ENCODE results near the gene EXOC7. TPM values are rescaled to one million over a fixed set of nuclear protein-coding genes. Genes with fewer than 3 reads are reported as not detected.

Gene EXOC7
- 57.6 to 70.2 TPM (median 67.2 TPM) in 5 replicates for total RNA-seq (2022; extraction: Qiagen RNA extraction; ENCODE audit: low read depth)

GRCh38 chr17:76103274-76104139, at the start of gene EXOC7:
Gene EXOC7 (minus strand): TSS chr17:76103787. CDS start chr17:76103692, 95 bp downstream.

GRCh38 chr17:76141212-76142038, 37.8 kb upstream of the EXOC7 start, which contains the start of gene FOXJ1:
Gene FOXJ1 (minus strand): TSS chr17:76141245. CDS start chr17:76140395, 850 bp downstream.

DNA sequence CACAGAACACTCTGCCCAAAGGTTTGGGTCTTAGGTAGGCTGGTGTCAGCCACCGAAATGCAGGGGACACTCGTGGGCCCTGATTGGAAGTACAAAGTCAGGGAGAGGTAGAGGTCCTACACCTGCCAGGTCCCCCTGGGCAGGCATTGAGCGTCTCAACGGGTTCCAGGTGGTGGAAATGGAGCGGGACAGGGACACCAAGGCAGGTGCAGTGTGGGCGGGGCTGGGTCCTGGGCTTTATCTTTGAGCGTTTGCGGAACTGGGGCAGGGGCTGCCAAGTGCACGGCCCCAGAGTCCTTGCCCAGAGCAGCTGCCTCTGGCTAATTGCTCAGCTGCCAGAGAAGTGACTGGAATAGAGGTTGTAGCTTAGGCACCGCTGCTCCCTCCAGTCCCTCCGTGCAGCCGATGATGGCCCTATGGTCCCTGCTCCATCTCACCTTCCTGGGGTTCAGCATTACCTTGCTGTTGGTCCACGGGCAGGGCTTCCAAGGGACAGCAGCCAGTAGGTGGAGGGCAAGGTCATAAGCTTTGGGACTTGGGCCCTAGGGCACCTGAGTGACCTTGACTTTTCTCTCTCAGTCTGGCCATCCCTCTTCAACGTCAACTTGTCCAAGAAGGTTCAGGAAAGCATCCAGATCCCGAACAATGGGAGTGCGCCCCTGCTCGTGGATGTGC, 24.6 kb downstream of the EXOC7 start, which contains the start of gene ZACN:
Gene ZACN (plus strand): TSS at position 323 of the 675 bp plus-strand sequence. CDS start 83 bp downstream, at position 406.

DNA sequence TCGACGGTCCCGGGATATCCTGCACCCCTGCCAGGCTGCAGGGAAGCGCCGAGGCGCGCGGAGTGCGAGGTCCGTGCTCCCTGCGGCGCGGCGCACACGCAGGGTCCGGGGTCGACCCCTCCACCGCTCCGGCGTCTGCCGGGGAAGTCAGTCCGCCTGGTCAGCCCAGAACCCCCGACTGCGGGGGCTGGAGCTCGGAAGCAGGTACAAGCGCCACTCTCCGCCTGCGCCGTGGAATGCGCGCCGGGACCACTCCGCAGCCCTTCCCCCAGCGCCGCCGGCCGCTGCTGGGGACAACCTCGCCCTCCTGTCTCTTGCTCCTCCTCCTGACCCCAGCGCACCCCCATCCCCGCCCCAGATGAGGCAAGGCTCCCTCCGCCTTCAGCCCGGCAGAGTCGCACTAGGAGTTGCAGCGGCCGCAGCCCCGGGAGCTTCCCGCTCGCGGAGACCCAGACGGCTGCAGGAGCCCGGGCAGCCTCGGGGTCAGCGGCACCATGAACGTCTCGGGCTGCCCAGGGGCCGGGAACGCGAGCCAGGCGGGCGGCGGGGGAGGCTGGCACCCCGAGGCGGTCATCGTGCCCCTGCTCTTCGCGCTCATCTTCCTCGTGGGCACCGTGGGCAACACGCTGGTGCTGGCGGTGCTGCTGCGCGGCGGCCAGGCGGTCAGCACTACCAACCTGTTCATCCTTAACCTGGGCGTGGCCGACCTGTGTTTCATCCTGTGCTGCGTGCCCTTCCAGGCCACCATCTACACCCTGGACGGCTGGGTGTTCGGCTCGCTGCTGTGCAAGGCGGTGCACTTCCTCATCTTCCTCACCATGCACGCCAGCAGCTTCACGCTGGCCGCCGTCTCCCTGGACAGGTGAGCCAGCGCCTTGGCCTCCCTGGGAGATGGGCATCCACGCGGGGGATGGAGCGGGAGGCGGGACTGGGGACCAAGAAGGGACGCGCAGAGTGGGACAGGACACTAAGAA, 28.9 kb downstream of the EXOC7 start, which contains the start of gene GALR2:
Gene GALR2 (plus strand): TSS at position 392 of the 974 bp plus-strand sequence. CDS start 103 bp downstream, at position 495.

DNA sequence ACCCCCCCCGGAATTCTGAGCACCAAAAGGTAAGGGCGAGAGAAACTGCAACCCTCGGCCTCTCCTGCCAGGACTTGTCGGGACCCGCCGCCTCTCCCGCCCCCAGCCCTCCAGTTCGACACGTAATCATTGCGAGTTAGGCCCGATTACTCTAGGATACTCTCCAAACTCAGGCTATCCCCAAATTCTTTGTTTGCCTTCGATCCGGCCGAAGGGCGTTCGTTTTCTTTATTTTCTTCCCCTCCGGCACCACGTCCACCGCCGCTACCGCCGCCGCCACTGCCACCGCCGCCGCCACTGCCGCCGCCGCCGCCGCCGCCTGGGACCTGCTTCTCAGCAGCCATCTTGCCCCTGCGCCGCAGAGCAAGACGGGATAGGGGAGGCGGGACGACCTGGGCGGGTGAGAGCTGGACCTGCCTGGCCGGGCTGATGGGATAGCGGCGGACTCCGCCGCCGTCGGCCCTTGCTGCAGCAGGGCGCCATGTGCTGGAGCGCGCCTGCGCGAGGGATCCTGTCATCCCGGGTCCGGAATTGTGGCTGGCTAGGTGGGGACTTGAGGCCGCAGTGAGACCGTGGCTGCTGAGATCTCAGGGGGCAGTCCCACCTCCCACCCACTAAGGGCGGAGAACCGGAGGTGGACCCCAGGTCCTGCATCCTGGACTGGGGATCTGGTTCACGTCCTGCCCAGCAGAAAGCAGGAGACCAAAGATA, 31.3 kb downstream of the EXOC7 start, which contains the start of gene SRP68:
Gene SRP68 (minus strand): TSS at position 370 of the 711 bp plus-strand sequence. CDS start 26 bp downstream, at position 344.

Other genes starting within 250 kb of the EXOC7 start
- 93.8 to 114 TPM (median 97.0 TPM) in 5 replicates for gene WBP2, start 248.5 kb downstream of the EXOC7 start, total RNA-seq (2022; extraction: Qiagen RNA extraction; ENCODE audit: low read depth)
- gene TRIM47, start 225.2 kb downstream of the EXOC7 start, total RNA-seq (2022; extraction: Qiagen RNA extraction; ENCODE audit: low read depth) = 105 to 184 TPM (median 149 TPM) in 5 replicates
- gene TRIM65, start 206.8 kb downstream of the EXOC7 start, total RNA-seq (2022; extraction: Qiagen RNA extraction; ENCODE audit: low read depth) = 31.8 to 44.1 TPM (median 37.8 TPM) in 5 replicates
- 101 to 130 TPM (median 117 TPM) in 5 replicates for gene MRPL38, start 198.9 kb downstream of the EXOC7 start, total RNA-seq (2022; extraction: Qiagen RNA extraction; ENCODE audit: low read depth)
- 7.9 to 11.2 TPM (median 8.6 TPM) in 5 replicates for gene FBF1, start 162.7 kb downstream of the EXOC7 start, total RNA-seq (2022; extraction: Qiagen RNA extraction; ENCODE audit: low read depth)
- 13.1 to 17.1 TPM (median 15.3 TPM) in 5 replicates for gene ACOX1, start 124.6 kb downstream of the EXOC7 start, total RNA-seq (2022; extraction: Qiagen RNA extraction; ENCODE audit: low read depth)
- gene TEN1, start 124.5 kb downstream of the EXOC7 start, total RNA-seq (2022; extraction: Qiagen RNA extraction; ENCODE audit: low read depth) = 22.4 to 27.3 TPM (median 24.9 TPM) in 5 replicates
- gene CDK3, start 102.9 kb downstream of the EXOC7 start, total RNA-seq (2022; extraction: Qiagen RNA extraction; ENCODE audit: low read depth) = 3.7 to 5.7 TPM (median 5.2 TPM) in 5 replicates
- gene EVPL, start 76.5 kb downstream of the EXOC7 start, total RNA-seq (2022; extraction: Qiagen RNA extraction; ENCODE audit: low read depth) = 11.9 to 17.5 TPM (median 15.2 TPM) in 5 replicates
- gene SRP68, start 31.3 kb downstream of the EXOC7 start, total RNA-seq (2022; extraction: Qiagen RNA extraction; ENCODE audit: low read depth) = 86.5 to 92.3 TPM (median 88.2 TPM) in 5 replicates
- 0.77 to 1.7 TPM (median 1.4 TPM) in 5 replicates for gene GALR2, start 29.0 kb downstream of the EXOC7 start, total RNA-seq (2022; extraction: Qiagen RNA extraction; ENCODE audit: low read depth)
- gene ZACN, start 24.6 kb downstream of the EXOC7 start, total RNA-seq (2022; extraction: Qiagen RNA extraction; ENCODE audit: low read depth) = 0.40 to 0.76 TPM (median 0.59 TPM) in 5 replicates
- 0.23 to 0.40 TPM (median 0.30 TPM) in 5 replicates for gene FOXJ1, start 37.5 kb upstream of the EXOC7 start, total RNA-seq (2022; extraction: Qiagen RNA extraction; ENCODE audit: low read depth)
- gene RNF157, start 136.7 kb upstream of the EXOC7 start, total RNA-seq (2022; extraction: Qiagen RNA extraction; ENCODE audit: low read depth) = 5.4 to 10.6 TPM (median 6.3 TPM) in 5 replicates
- gene UBALD2, start 161.6 kb upstream of the EXOC7 start, total RNA-seq (2022; extraction: Qiagen RNA extraction; ENCODE audit: low read depth) = 50.3 to 85.3 TPM (median 81.5 TPM) in 5 replicates
- 0.91 to 2.4 TPM (median 1.1 TPM) in 5 replicates for gene QRICH2, start 204.5 kb upstream of the EXOC7 start, total RNA-seq (2022; extraction: Qiagen RNA extraction; ENCODE audit: low read depth)

All from A549 treated with CpdA at 1 μM for 4 hours (cell line).